Stimulated activated CD4-positive, alpha-beta T cell treated with anti-CD3 and anti-CD28 coated beads, TNF-alpha, amount 100 ng/mL, for 1 hour (primary cell): ENCODE measurements around the gene TRAF7.
"Not testable (repeated sequence)": the region's sequence is repeated elsewhere in the genome, so short reads cannot be mapped to it uniquely, and the experiment has no call there.

Source experiments
- DNase-seq, 3 donors: peaks; one replicate each; pipeline ENCODE4 v3.0.0-alpha.2; 2020; ENCODE audit warnings: low read depth in 3 of 3, low spot score in 1 of 3

TRAF7 gene

DNA sequence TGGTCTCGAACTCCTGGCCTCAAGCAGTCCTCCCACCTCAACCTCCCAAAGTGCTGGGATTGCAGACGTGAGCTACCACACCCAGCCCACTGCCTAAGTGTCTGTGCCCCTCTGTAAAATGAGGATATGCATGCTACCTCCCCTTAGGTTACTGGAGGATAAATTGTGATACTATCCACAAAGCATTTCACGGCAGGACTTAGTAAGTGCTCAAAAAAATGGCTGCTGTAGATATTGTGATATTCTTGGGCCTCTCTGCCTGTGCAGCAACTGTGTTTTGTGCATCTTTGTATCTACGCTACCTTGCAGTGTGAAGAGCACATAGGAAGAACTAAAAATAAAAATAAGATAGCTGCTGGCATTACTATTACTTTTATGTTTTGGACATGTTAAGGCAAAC lies 42.7 kb downstream of the TRAF7 start:
- no peak for DNase-seq

DNA sequence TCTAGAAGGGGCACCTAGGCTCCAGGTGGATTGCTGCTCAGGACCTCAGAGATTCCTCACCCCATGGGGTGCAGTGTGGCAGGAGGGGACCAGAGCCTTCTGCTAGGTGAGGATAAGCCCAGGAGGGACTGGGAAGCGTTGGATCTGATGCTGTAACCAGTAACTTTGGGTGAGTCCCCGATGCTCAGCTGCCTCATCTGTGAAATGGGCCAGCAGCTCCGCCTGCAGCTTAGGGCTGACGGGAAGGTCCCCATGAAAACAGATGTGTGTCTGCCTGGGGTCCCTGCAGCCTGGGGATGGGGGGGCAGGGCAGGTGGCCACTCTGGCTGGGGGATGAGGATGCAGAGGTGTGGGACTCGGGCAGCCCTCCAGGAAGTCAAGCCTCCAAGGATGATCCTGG lies 43.5 kb downstream of the TRAF7 start:
- no peak for DNase-seq

DNA sequence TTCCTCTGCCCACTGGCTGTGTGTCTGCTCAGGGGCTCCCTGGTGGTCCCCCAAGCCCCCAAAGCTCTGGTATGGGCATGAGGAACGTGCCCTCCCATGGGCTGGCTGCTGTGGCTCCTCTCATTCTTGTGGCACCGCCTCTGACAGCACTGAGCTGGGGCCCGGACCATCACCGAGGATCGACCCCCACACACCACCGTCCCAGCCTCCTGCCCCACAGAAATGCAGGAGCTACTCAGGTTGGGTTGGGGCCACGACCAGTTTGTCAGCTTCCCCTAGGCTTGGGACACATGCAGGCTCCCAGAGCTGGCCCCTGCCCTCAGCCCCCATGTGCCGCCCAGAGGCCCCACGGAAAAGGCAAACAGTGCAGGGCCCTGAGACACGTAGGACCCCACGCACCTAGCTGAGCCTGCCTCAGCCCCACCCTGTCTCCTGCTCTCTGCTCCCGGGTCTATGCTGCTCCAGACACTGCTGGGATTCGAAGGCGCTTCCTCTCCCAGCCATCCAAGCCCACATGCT lies 44.1 kb downstream of the TRAF7 start:
- no peak for DNase-seq

DNA sequence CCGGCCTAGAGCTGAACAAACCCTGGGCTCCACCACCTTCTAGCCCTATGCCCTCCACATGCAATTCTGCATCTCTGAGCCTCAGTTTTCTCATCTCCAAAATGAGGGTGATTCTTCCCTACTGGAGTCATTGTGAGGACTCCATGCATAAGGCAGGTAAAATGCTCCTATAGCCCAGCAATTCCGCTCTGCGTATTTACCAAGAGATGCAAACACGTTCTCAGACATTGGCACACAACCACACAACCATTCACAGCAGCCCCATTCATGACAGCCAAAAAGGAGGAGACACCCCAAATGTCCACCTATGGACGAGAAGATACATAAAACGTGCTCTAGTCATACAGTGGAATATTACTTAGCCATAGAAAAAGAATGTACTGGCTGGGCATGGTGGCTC lies 44.7 kb downstream of the TRAF7 start:
- DNase-seq = no peak

DNA sequence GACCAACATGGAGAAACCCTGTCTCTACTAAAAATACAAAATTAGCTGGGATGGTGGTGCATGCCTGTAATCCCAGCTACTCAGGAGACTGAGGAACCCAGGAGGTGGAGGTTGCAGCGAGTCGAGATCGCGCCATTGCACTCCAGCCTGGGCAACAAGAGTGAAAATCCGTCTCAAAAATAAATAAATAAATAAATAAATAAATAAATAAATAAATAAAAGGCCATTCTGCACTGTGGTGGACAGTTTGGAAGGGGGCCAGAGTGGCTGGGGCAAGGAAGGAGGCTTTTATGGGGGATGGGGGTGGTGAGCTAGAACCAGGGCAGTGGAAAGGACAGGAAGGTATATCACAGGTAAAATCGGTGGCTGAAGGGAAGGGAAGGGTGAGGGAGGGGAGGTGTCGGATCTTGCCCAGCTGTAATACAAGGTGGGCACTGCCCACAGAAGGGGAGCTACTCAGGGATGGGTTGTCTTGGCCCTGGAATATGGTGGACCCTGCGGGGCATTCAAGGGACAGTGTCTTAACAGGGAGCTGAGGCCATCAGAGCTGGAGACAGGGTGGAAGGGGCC lies 47.6 kb downstream of the TRAF7 start:
- DNase-seq = not testable (repeated sequence)

DNA sequence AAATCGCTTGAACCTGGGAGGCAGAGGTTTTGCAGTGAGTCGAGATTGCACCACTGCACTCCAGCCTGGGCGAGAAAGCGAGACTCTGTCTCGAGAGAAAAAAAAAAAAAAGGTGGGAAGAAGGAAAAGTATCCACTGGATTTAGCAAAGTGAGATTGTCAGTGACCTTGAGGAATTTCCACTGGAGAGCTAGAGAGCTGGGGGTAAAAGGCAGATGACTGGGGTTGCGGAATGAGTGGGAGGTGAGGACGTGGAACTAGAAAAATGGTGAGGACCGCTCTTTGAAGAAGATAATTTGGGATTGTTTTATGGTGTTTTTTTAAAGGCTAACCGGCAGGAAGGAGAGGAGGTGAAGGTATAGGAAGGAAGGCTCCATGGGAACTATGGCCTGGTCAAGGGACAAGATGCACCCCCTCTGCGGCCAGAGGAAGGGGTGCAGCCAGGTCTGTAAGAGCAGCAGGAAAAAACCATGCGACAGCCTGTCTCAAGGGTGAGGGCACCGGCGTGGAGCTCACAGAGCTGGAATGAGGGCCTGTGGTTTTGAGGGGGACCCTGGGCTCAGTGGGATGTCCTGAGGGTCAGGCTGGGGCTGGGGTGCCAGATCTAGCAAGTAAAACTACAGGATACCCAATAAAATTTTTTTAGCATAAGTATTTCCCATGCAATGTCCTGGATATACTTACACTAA lies 49.0 kb downstream of the TRAF7 start:
- no peak for DNase-seq

DNA sequence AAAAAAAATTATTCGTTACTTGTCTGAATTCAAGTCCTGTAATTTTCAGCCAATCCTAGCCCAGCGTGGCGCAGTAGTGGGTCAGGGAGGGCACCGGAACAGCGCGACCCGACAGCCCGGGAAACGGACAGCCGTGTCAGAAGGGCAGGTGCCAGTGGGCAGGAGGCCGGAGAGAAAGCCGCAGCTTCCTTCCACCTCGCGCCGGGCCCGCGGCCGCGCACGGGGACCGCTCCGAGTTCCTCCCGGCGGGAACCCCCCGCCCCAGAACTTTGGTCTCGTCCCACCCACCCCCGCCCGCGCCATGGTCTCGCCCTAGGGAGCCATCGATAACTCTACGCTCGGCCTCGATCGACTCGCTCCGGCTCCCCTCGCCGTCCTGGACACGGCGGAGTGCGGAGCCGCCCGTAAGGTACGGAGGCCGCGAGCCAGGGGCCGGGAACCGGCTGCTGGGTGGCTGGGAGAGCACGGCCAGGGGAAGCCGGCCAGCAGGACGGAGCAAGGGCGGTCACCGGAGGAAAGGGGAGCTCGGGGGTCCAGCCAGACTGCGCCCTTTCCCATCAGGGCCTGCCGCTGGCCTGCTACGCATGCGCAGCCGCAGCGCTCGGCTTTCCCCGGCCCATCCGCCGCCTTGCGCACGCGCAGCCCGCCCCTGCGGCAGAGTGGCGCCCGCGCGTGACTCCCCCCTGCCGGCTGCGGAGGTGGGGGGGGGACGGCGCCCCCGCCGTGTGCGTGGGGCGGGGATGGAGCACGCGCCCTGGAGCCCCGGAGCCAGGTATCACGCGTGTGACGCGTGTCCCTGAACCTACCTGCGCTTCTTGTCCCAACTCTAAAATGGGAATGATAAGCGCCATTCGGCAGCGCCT lies 49.8 kb downstream of the TRAF7 start, which contains the start of gene MLST8:
TSS of gene MLST8 (plus strand) at position 351 of the 863 bp plus-strand sequence. CDS start 632 bp downstream, outside the sequence.
- DNase-seq = peak; percentile 79 to 87 (median 86)

DNA sequence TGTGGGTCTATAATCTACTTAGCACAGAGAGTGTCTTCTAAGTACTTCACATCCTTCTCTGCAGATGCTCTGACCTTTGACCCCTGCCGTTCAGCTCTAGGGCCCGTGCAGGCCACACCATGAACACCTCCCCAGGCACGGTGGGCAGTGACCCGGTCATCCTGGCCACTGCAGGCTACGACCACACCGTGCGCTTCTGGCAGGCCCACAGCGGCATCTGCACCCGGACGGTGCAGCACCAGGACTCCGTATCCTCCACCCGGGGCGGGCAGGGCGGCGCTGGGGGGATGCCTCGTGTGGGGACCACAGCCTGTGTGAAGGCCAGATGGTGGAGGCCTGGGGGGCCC lies 50.4 kb downstream of the TRAF7 start:
- no peak for DNase-seq

DNA sequence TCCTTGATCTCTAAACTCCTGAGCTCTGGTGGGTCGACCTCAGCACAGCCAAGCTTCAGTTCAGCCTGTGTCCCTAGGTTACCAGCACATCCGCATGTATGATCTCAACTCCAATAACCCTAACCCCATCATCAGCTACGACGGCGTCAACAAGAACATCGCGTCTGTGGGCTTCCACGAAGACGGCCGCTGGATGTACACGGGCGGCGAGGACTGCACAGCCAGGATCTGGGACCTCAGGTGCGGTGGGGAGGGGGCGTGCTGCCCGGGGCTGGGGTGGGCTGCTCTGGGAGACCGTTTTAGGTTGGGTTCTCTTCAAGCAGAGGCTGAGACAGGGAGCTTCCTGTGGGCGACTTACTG lies 50.8 kb downstream of the TRAF7 start:
- no peak for DNase-seq

DNA sequence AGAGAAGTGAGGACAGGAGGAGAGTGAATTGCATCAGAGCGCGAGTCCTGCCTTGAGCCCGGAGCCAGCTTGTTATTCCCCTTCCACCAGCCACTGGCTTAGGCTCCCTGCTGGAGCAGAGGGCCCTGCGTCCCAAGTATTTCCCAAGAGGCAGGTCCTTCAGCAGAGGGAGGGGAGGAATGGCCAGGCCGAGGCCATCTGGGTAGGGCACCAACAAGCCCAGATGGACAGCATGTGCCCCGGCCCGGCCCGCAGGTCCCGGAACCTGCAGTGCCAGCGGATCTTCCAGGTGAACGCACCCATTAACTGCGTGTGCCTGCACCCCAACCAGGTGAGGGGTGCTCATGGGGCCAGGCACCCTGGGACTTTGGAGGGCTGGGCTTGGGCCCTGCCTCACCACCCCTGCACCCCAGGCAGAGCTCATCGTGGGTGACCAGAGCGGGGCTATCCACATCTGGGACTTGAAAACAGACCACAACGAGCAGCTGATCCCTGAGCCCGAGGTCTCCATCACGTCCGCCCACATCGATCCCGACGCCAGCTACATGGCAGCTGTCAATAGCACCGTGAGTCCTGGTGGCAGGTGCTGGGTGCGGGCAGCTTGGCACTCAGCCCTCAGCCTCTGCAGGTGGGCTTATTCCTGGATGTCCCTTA lies 51.3 kb downstream of the TRAF7 start:
- no peak for DNase-seq

DNA sequence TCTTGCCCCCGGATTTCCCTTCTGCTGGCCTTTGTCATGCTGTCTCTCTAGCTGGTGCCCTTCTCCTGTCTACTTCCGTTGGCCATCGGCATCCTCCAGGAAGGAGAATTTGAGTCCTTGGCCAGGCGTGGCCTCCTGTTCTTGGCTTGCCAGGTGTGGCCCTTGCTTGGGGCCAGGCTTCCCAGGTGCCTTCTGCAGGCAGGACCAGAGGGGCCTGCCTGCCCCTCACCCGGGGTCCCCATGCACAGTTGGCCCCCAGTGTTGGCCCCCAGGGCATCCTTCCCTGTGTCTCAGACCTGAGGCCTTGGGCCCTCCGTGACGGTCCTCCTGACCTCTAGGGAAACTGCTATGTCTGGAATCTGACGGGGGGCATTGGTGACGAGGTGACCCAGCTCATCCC lies 52.3 kb downstream of the TRAF7 start:
- no peak for DNase-seq

DNA sequence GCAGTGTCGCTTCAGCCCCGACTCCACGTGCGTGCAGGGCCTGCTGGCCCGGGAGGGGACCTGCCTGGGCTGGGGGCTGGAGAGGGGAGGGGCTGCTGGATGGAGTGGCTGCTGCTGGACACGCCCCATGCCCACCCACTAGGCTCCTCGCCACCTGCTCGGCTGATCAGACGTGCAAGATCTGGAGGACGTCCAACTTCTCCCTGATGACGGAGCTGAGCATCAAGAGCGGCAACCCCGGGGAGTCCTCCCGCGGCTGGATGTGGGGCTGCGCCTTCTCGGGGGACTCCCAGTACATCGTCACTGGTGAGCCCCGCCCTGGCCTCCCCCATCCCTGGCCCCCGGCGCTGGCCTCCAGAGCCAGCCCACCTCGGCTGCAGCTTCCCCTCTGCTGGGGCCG lies 52.7 kb downstream of the TRAF7 start:
- no peak for DNase-seq

DNA sequence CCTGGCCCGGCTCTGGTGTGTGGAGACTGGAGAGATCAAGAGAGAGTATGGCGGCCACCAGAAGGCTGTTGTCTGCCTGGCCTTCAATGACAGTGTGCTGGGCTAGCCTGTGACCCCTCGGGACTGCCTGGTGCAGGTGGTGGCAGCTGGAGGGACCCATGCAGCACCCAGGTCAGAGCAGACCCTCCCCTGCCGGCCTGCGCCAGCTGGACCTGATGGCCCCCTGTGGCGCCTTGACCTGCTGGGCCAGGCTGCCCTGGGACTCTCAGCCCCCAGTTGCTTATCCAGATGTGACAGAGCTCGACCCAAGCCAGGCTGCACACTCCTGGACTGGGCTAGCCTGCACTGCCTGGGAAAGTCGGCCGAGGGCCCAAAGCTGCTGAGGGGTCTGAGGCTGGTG lies 53.2 kb downstream of the TRAF7 start:
- no peak for DNase-seq

DNA sequence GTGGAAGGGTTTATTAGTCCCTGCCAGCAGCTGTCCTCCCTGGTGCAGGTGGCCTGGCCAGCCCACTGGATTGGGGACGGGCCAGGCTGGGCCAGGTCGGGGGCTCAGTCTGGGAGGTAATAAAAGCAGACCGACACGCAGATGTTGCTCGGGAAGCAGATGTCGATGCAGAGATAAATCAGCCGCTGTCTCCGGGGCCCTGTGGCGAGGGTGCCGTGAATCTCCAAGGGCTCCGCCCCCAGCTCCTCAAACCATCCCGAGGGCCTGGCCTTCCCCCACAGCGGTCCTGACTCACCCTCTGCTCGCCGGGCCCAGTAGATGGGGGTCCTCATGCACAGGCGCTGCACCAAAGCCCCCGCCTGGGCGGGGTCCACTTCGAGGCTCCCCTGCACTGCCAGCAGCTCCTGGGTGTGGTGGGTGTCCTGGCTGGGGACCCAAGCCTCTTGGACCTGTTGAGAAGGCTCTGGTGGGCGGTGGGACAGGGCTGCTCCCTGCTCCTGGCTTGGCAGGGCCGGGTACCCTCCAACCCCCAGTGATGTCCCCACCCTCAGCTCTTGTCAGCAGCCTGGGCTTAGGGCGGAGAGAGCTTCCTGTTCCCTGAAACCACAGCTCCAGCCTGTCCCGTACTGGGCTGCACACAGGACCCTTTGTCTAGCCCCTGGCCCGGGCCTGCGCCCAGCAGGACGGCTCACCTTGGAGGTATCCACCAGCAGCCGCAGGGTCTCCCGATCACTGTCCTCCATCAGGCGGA lies 53.9 kb downstream of the TRAF7 start:
- no peak for DNase-seq

DNA sequence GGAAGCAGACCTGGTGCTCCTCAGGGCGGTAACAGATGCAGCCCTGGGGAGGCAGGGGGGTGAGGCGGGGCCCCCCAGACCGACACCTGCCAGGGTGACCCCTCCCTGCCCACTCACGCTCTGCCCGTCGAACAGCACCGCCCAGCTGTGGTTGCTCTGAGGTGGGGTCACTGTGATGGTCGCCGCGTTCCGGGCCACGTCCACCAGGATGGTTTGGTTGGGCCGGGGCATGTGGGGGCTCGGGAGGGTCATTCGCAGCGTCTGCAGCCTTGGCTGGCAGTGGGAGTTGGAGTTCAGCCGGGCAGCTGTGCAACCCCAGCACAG lies 54.4 kb downstream of the TRAF7 start:
- DNase-seq = no peak

DNA sequence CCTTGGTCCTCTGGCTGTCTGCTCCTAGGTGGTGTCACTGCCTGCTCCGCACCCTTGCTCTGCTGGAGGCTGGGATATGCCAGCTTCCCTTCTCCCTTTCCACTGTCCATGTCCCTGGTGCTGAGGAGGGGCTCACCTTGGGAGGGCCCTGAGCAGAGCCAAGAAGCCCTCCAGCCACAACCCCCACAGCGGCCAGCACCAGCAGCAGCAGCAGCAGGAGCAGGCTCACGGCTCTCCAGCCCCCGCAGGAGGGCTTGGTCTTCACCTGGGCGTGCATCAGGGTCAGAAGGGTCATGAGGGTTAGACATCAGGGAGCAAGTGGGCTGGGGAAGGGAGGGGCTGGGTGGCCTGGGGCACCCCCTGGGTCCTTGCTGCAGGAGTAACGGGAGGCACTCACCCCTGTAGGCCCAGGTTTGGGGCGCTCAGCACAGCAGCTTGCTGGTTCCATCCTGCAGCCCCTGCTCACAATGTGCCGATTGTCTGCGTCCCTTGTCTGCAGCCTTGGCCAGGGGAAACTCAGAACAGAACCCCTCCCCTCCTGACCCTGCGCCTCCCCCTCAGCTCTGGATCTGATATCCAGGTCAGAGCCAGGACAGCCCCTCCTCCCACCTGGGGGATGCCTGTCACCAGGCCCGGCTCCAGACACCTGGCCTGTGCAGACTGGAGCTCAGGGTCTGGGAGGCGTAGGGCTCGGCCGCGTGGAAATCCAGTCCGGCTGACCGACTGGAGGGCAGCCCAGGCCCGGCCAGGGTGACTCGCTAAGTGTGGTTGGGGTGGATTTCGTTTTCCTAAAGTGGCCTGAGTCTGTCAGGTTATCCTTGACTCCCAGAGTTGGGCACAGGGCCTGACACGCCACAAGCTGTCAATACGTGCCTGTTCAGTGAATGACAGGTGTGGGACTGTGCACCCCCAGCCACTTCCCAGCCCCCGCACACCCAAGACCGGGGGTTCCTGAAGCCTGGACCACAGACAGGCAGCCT lies 55.1 kb downstream of the TRAF7 start, which contains the start of gene BRICD5:
TSS of gene BRICD5 (minus strand) at position 478 of the 980 bp plus-strand sequence. CDS start at position 448, 30 bp downstream.
- DNase-seq = no peak

DNA sequence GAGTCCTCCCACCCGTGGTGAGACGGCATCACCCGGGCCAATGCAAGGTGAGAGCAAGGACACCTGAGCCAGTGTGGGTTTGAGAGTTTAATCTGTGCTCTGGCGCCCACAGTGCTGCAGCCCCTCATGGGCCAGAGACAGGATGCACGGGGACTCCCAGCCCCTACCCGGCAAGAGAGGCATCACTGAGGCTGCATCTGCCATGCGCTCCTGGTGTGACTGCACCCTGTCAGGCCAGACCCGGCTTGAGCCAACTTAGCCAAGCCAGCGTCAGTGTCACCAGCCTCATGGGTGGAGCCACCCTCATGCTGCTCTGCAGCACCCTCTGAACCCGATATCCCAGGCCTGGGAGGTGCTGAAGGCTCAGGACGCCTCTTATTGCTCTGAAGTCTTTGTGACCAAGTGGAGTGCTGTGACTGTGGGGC lies 56.4 kb downstream of the TRAF7 start:
- DNase-seq = no peak

DNA sequence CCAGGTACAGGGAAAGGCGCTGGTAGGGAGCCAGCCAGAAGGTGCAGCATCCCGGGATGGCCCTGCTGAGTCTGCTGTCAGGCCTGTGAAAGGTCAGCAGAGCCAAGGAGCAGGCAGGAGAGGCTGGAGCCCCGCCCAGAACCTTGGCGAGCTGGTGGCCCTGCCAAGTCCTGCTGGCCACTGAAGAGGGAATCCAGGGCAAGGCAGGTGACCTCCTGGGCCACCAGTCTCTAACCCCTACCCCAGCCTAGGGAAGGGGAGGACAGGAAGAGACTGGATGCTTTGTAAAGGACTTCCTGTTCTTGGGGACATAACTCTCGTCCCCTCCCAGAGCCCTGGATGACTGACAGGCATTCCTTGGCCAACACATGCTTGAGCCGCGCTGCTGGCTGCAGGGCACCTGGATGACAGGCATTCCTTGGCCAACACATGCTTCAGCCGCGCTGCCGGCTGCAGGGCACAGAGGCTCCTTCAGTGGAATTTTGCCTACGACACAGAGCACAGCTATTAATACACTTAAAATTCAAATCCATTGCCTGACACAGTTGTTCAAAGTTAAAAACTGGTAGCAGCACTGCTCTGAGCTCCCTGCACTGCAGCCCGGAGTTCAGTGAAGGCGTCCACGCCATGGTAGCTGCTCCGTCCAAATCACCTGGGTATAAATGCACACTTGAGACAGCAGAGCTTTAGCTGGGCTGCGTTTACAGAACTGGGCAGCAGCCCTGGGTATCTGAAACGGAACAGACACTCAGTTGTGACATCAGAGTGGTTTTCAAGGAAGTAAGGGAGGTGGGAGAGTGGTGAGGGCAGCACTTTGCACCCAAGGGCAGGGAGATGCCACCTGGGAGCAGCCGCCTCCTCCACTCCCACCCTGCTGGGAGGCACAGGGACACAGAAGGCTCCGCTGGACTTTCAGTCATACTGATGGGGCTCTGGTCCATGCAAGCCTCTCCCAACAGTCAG lies 57.1 kb downstream of the TRAF7 start:
- no peak for DNase-seq
